ENCODE data around the gene DHTKD1. TPM values are rescaled to one million over a fixed set of nuclear protein-coding genes. Genes with fewer than 3 reads are reported as not detected.
A peak's percentile ranks its signal among the peaks of the same experiment; 100 is the strongest.

Gene DHTKD1
- polyA plus RNA-seq (2013, experiment 1 of 2), result 17.4 TPM
- 18.3 TPM for polyA plus RNA-seq (2013, experiment 2 of 2)

GRCh38 chr10:12068449-12069269 is at the start of gene DHTKD1:
Gene DHTKD1, plus strand, starts transcription at chr10:12068954. Its CDS starts 80 bp downstream, at chr10:12069034.
- peak within 1 kb of the TSS; percentile 69 to 96 for H3K4me3 ChIP-seq (ENCODE audit: low read length in 2 of 2)
- peaks cover 2% of the 10 kb centered on the region for H3K79me1 ChIP-seq (ENCODE audit: low read depth, low read length)
- no peak within 1 kb of the TSS for H4K91ac ChIP-seq (ENCODE audit: low read depth, low read length, poor library complexity)
- H3K4ac ChIP-seq (ENCODE audit: low read length), result no peak within 1 kb of the TSS
- peak within 1 kb of the TSS; percentile 98 for H3K18ac ChIP-seq (ENCODE audit: low read length)
- peak within 1 kb of the TSS; percentile 65 for H3K23ac ChIP-seq (ENCODE audit: low read depth, low read length, poor library complexity)
- H3K4me2 ChIP-seq (ENCODE audit: insufficient read depth, low read length, poor library complexity, severe bottlenecking), result peak within 1 kb of the TSS; percentile 62
- peak within 1 kb of the TSS; percentile 94 for H3K14ac ChIP-seq (ENCODE audit: low read length)
- peaks cover 0 to 2% of the 10 kb centered on the region in 2 donors for H3K4me1 ChIP-seq (ENCODE audit: control insufficient read depth in 2 of 2, insufficient read depth in 1 of 2, low read depth in 1 of 2, low read length in 2 of 2)
- no peaks in the 10 kb centered on the region for H3K9me3 ChIP-seq (replicated peaks in 1 of 2; ENCODE audit: control insufficient read depth in 2 of 2, insufficient read depth in 1 of 2, low read depth in 1 of 2, low read length in 2 of 2)
- H3K9ac ChIP-seq (ENCODE audit: low read depth, low read length, poor library complexity), result peak within 1 kb of the TSS; percentile 91
- peak within 1 kb of the TSS; percentile 82 for H2BK5ac ChIP-seq (ENCODE audit: low read length)
- H3K36me3 ChIP-seq (replicated peaks in 1 of 2; ENCODE audit: control insufficient read depth in 2 of 2, insufficient read depth in 2 of 2, low read length in 2 of 2), result no peaks in the 10 kb centered on the region
- H2AK5ac ChIP-seq (ENCODE audit: low read depth, low read length), result peak within 1 kb of the TSS; percentile 52
- no CpG with 5 or more reads among the region's 66 CpGs for WGBS, 2 donors (ENCODE audit: extremely low coverage in 2 of 2, insufficient read length in 2 of 2, insufficient replicate concordance in 1 of 2)
- peak; percentile 94 for DNase-seq (ENCODE audit: low spot score)
- H4K8ac ChIP-seq (ENCODE audit: low read depth, low read length), result no peak within 1 kb of the TSS
- no peaks in the 10 kb centered on the region for H3K27me3 ChIP-seq (ENCODE audit: control insufficient read depth in 3 of 3, insufficient read depth in 3 of 3, low read depth in 1 of 3, low read length in 3 of 3)
- H2BK120ac ChIP-seq (ENCODE audit: low read depth, low read length), result no peak within 1 kb of the TSS
- H3K27ac ChIP-seq (replicated peaks; ENCODE audit: low read length), result peak within 1 kb of the TSS; percentile 18
- H2BK12ac ChIP-seq (ENCODE audit: low read length), result no peak within 1 kb of the TSS
- peak within 1 kb of the TSS; percentile 17 for H2BK15ac ChIP-seq (ENCODE audit: low read length)
- H2AFZ ChIP-seq (ENCODE audit: low read length), result peak within 1 kb of the TSS; percentile 75

GRCh38 chr10:12019283-12019971 is 49.3 kb upstream of the DHTKD1 start:
- Histone ChIP-seq H2BK15ac (ENCODE audit: low read length) (no peak overlapping the region), H3K14ac (ENCODE audit: low read length) (no peak overlapping the region), H4K91ac (ENCODE audit: low read depth, low read length, poor library complexity) (no peak overlapping the region), H2BK12ac (ENCODE audit: low read length) (no peak overlapping the region), H3K4me3 (ENCODE audit: low read length in 2 of 2) (no peak overlapping the region), H3K27me3 (ENCODE audit: control insufficient read depth in 3 of 3, insufficient read depth in 3 of 3, low read depth in 1 of 3, low read length in 3 of 3) (no peaks in the 10 kb centered on the region), H3K36me3 (replicated peaks in 1 of 2; ENCODE audit: control insufficient read depth in 2 of 2, insufficient read depth in 2 of 2, low read length in 2 of 2) (peaks cover 0 to 20% of the 10 kb centered on the region in 2 donors), H3K23ac (ENCODE audit: low read depth, low read length, poor library complexity) (no peak overlapping the region), H3K4me1 (ENCODE audit: control insufficient read depth in 2 of 2, insufficient read depth in 1 of 2, low read depth in 1 of 2, low read length in 2 of 2) (no peaks in the 10 kb centered on the region), H3K79me1 (ENCODE audit: low read depth, low read length) (no peaks in the 10 kb centered on the region), H3K18ac (ENCODE audit: low read length) (no peak overlapping the region), H3K9ac (ENCODE audit: low read depth, low read length, poor library complexity) (no peak overlapping the region), H3K27ac (replicated peaks; ENCODE audit: low read length) (no peak overlapping the region), H4K8ac (ENCODE audit: low read depth, low read length) (no peak overlapping the region), H3K4me2 (ENCODE audit: insufficient read depth, low read length, poor library complexity, severe bottlenecking) (no peak overlapping the region), H2AFZ (ENCODE audit: low read length) (no peak overlapping the region), H2AK5ac (ENCODE audit: low read depth, low read length) (no peak overlapping the region), H2BK120ac (ENCODE audit: low read depth, low read length) (no peak overlapping the region), H3K4ac (ENCODE audit: low read length) (no peak overlapping the region), H3K9me3 (replicated peaks in 1 of 2; ENCODE audit: control insufficient read depth in 2 of 2, insufficient read depth in 1 of 2, low read depth in 1 of 2, low read length in 2 of 2) (no peaks in the 10 kb centered on the region), H2BK5ac (ENCODE audit: low read length) (no peak overlapping the region)
- no peak for DNase-seq (ENCODE audit: low spot score)
- no CpG with 5 or more reads among the region's 9 CpGs for WGBS, 2 donors (ENCODE audit: extremely low coverage in 2 of 2, insufficient read length in 2 of 2, insufficient replicate concordance in 1 of 2)

GRCh38 chr10:12020574-12020973 is 48.2 kb upstream of the DHTKD1 start:
- Histone ChIP-seq H3K4ac (ENCODE audit: low read length) (no peak overlapping the region), H2BK120ac (ENCODE audit: low read depth, low read length) (no peak overlapping the region), H3K4me3 (ENCODE audit: low read length in 2 of 2) (no peak overlapping the region), H2AFZ (ENCODE audit: low read length) (no peak overlapping the region), H3K23ac (ENCODE audit: low read depth, low read length, poor library complexity) (no peak overlapping the region), H4K91ac (ENCODE audit: low read depth, low read length, poor library complexity) (no peak overlapping the region), H3K79me1 (ENCODE audit: low read depth, low read length) (no peaks in the 10 kb centered on the region), H2AK5ac (ENCODE audit: low read depth, low read length) (no peak overlapping the region), H3K27me3 (ENCODE audit: control insufficient read depth in 3 of 3, insufficient read depth in 3 of 3, low read depth in 1 of 3, low read length in 3 of 3) (no peaks in the 10 kb centered on the region), H3K4me1 (ENCODE audit: control insufficient read depth in 2 of 2, insufficient read depth in 1 of 2, low read depth in 1 of 2, low read length in 2 of 2) (no peaks in the 10 kb centered on the region), H3K4me2 (ENCODE audit: insufficient read depth, low read length, poor library complexity, severe bottlenecking) (no peak overlapping the region), H2BK15ac (ENCODE audit: low read length) (no peak overlapping the region), H3K18ac (ENCODE audit: low read length) (no peak overlapping the region), H3K36me3 (replicated peaks in 1 of 2; ENCODE audit: control insufficient read depth in 2 of 2, insufficient read depth in 2 of 2, low read length in 2 of 2) (peaks cover 0 to 29% of the 10 kb centered on the region in 2 donors), H4K8ac (ENCODE audit: low read depth, low read length) (no peak overlapping the region), H3K27ac (replicated peaks; ENCODE audit: low read length) (no peak overlapping the region), H3K9ac (ENCODE audit: low read depth, low read length, poor library complexity) (no peak overlapping the region), H2BK12ac (ENCODE audit: low read length) (no peak overlapping the region), H3K9me3 (replicated peaks in 1 of 2; ENCODE audit: control insufficient read depth in 2 of 2, insufficient read depth in 1 of 2, low read depth in 1 of 2, low read length in 2 of 2) (no peaks in the 10 kb centered on the region), H2BK5ac (ENCODE audit: low read length) (no peak overlapping the region), H3K14ac (ENCODE audit: low read length) (no peak overlapping the region)
- WGBS, 2 donors (ENCODE audit: extremely low coverage in 2 of 2, insufficient read length in 2 of 2, insufficient replicate concordance in 1 of 2), result no CpG with 5 or more reads among the region's 2 CpGs
- no peak for DNase-seq (ENCODE audit: low spot score)

Data from neuronal stem cell (in vitro differentiated cells).